HEK293 (cell line): ENCODE measurements around the gene IL5RA.

Experiments
- CTCF ChIA-PET: fragments of 350-600 bp; formaldehyde crosslinking; extraction: SDS; loops from one replicate; lab custom pipeline; 2021; ENCODE audit warnings: antibody characterized with exemption; lab: Yijun Ruan, JAX
- POLR2A ChIA-PET: fragments of 300-600 bp; formaldehyde crosslinking; extraction: SDS; loops from one replicate; lab custom pipeline; 2020; ENCODE audit warnings: antibody characterized with exemption, inconsistent platforms; lab: Yijun Ruan, JAX
- H3K27ac ChIP-seq: fragments of 200-500 bp; sonication (Bioruptor generic); 2 replicates; pipeline ENCODE4 v1.5.1; 2014; ENCODE audit warnings: low read depth, low read length, control low read depth, inconsistent platforms; ENCODE audit errors: extremely low read depth
- H3K36me3 ChIP-seq, 2 experiments: fragments of 200-500 bp in 1 of 2; sonication (Bioruptor generic) in 1 of 2; 1 replicate in 1 of 2; 2 replicates in 1 of 2; pipeline ENCODE4 v1.5.1; 2014 to 2017; ENCODE audit warnings: inconsistent platforms in 2 of 2, low read length in 2 of 2; ENCODE audit not compliant: control insufficient read depth in 2 of 2, insufficient read depth in 1 of 2
- H3K4me1 ChIP-seq: fragments of 200-500 bp; sonication (Bioruptor generic); 2 replicates; pipeline ENCODE4 v1.5.1; 2014; ENCODE audit warnings: mild to moderate bottlenecking, low read length, inconsistent platforms; ENCODE audit not compliant: control insufficient read depth, insufficient read depth
- H3K4me3 ChIP-seq: 2 replicates; pipeline ENCODE4 v1.5.1; 2011; ENCODE audit warnings: low read depth, mild to moderate bottlenecking, control low read depth, low read length, moderate library complexity
- H3K9me3 ChIP-seq: fragments of 200-500 bp; sonication (Bioruptor generic); 2 replicates; pipeline ENCODE4 v1.5.1; 2014; ENCODE audit warnings: low read depth, low read length, inconsistent platforms; ENCODE audit not compliant: control insufficient read depth, insufficient read depth
- GFI1B ChIP-seq: fragments of 450-650 bp; formaldehyde crosslinking; IDR thresholded peaks from 2 replicates; pipeline ENCODE4 v1.5.1; 2016; ENCODE audit warnings: missing biosample characterization, missing genetic modification characterization
- GLI4 ChIP-seq: fragments of 450-650 bp; formaldehyde crosslinking; IDR thresholded peaks from 2 replicates; pipeline ENCODE4 v1.5.1; 2016; ENCODE audit warnings: missing biosample characterization, missing genetic modification characterization
- GLIS1 ChIP-seq: fragments of 450-650 bp; formaldehyde crosslinking; IDR thresholded peaks from 2 replicates; pipeline ENCODE4 v1.5.1; 2016; ENCODE audit warnings: missing biosample characterization, missing genetic modification characterization
- GLIS2 ChIP-seq: fragments of 450-650 bp; formaldehyde crosslinking; IDR thresholded peaks from 2 replicates; pipeline ENCODE4 v1.5.1; 2016; ENCODE audit warnings: missing biosample characterization, missing genetic modification characterization
- YY2 ChIP-seq: fragments of 450-650 bp; formaldehyde crosslinking; IDR thresholded peaks from 2 replicates; pipeline ENCODE4 v1.5.1; 2016; ENCODE audit warnings: missing biosample characterization, missing genetic modification characterization
- ZBTB17 ChIP-seq: fragments of 450-650 bp; formaldehyde crosslinking; IDR thresholded peaks from 2 replicates; pipeline ENCODE4 v1.5.1; 2016; ENCODE audit warnings: missing biosample characterization, missing genetic modification characterization
- ZFP37 ChIP-seq: fragments of 450-650 bp; formaldehyde crosslinking; IDR thresholded peaks from 2 replicates; pipeline ENCODE4 v1.5.1; 2016; ENCODE audit warnings: missing biosample characterization, missing genetic modification characterization
- ZNF114 ChIP-seq: fragments of 450-650 bp; formaldehyde crosslinking; IDR thresholded peaks from 2 replicates; pipeline ENCODE4 v1.5.0; 2017; ENCODE audit warnings: missing biosample characterization, missing genetic modification characterization
- ZNF138 ChIP-seq: fragments of 450-650 bp; formaldehyde crosslinking; IDR thresholded peaks from 2 replicates; pipeline ENCODE4 v1.5.1; 2016; ENCODE audit warnings: missing biosample characterization, missing genetic modification characterization, borderline replicate concordance
- ZNF155 ChIP-seq: fragments of 450-650 bp; formaldehyde crosslinking; IDR thresholded peaks from 2 replicates; pipeline ENCODE4 v1.5.1; 2016; ENCODE audit warnings: missing biosample characterization, missing genetic modification characterization
- ZNF23 ChIP-seq: fragments of 450-650 bp; formaldehyde crosslinking; IDR thresholded peaks from 2 replicates; pipeline ENCODE4 v1.5.1; 2016; ENCODE audit warnings: missing biosample characterization, missing genetic modification characterization, borderline replicate concordance
- ZNF366 ChIP-seq: fragments of 450-650 bp; formaldehyde crosslinking; conservative IDR thresholded peaks from 2 replicates; pipeline ENCODE4 v1.5.1; 2016; ENCODE audit warnings: missing biosample characterization, missing genetic modification characterization
- ZNF37A ChIP-seq: fragments of 450-650 bp; IDR thresholded peaks from 2 replicates; pipeline ENCODE4 v1.5.1; 2018; ENCODE audit warnings: missing biosample characterization, missing genetic modification characterization
- ZNF433 ChIP-seq: fragments of 450-650 bp; formaldehyde crosslinking; IDR thresholded peaks from 2 replicates; pipeline ENCODE4 v1.5.1; 2016; ENCODE audit warnings: missing biosample characterization, missing genetic modification characterization, low read depth
- ZNF501 ChIP-seq: fragments of 450-650 bp; formaldehyde crosslinking; IDR thresholded peaks from 2 replicates; pipeline ENCODE4 v1.5.1; 2016; ENCODE audit warnings: missing biosample characterization, missing genetic modification characterization
- ZNF529 ChIP-seq: fragments of 450-650 bp; formaldehyde crosslinking; IDR thresholded peaks from 2 replicates; pipeline ENCODE4 v1.5.1; 2017; ENCODE audit warnings: missing genetic modification characterization, missing biosample characterization; ENCODE audit not compliant: insufficient replicate concordance
- ZNF596 ChIP-seq: fragments of 450-650 bp; IDR thresholded peaks from 2 replicates; pipeline ENCODE4 v1.5.0; 2018; ENCODE audit warnings: missing biosample characterization, mild to moderate bottlenecking, missing genetic modification characterization, moderate library complexity
- ZNF621 ChIP-seq: fragments of 450-650 bp; formaldehyde crosslinking; IDR thresholded peaks from 2 replicates; pipeline ENCODE4 v1.5.1; 2017; ENCODE audit warnings: missing biosample characterization, missing genetic modification characterization
- ZNF660 ChIP-seq: fragments of 450-650 bp; IDR thresholded peaks from 2 replicates; pipeline ENCODE4 v1.5.1; 2018; ENCODE audit warnings: missing biosample characterization, mild to moderate bottlenecking, missing genetic modification characterization
- ZNF768 ChIP-seq: fragments of 450-650 bp; formaldehyde crosslinking; IDR thresholded peaks from 2 replicates; pipeline ENCODE4 v1.5.1; 2018; ENCODE audit warnings: missing biosample characterization, mild to moderate bottlenecking, missing genetic modification characterization
- ZNF785 ChIP-seq: fragments of 450-650 bp; formaldehyde crosslinking; IDR thresholded peaks from 2 replicates; pipeline ENCODE4 v1.5.1; 2016; ENCODE audit warnings: missing biosample characterization, missing genetic modification characterization
- TF ChIP-seq, protein P1 (sequence below): fragments of 450-650 bp; formaldehyde crosslinking; IDR thresholded peaks from 2 replicates; pipeline ENCODE4 v1.5.1; 2016; ENCODE audit warnings: missing biosample characterization, missing genetic modification characterization
- TF ChIP-seq, protein P2 (sequence below): fragments of 450-650 bp; IDR thresholded peaks from 2 replicates; pipeline ENCODE4 v1.5.1; 2018; ENCODE audit warnings: missing biosample characterization, mild to moderate bottlenecking, missing genetic modification characterization
- TF ChIP-seq, protein P3 (sequence below): fragments of 450-650 bp; formaldehyde crosslinking; IDR thresholded peaks from 2 replicates; pipeline ENCODE4 v1.5.1; 2017; ENCODE audit warnings: missing biosample characterization, missing genetic modification characterization
- TF ChIP-seq, protein P4 (sequence below): IDR thresholded peaks from 2 replicates; pipeline ENCODE4 v1.6.1; 2011; ENCODE audit warnings: mild to moderate bottlenecking, low read depth, low read length, borderline replicate concordance

Gene IL5RA

DNA sequence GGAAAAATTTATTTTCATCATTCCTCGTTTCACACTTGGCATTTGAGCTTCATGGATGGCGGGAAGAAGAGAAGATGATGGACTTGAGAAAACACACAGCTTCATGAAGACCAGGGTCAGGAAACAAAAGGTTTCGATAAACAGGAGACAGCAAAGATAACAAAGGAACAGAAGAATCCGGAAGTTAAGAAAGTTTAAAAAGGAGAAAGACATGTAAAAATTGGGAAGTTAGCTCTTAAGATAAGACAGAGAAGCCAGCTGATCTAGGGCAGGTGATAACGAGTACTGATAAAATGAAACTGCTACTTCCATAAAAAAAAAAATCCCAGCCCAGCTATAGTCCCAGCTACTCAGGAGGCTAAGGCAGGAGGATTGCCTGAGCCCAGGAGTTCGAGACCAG lies 23.9 kb downstream of the IL5RA start:
- Histone ChIP-seq H3K4me3 (no peak overlapping the region), H3K4me1 (no peaks in the 10 kb centered on the region), H3K27ac (no peak overlapping the region), H3K36me3 (no peaks in the 10 kb centered on the region), H3K9me3 (no peaks in the 10 kb centered on the region)
- CTCF ChIA-PET: interaction anchor here (0.6 kb wide), 1 partner anchor 1813 kb away, joined by 3 read pairs; no protein-coding TSS in a partner anchor
- TF ChIP-seq, protein P1, sequence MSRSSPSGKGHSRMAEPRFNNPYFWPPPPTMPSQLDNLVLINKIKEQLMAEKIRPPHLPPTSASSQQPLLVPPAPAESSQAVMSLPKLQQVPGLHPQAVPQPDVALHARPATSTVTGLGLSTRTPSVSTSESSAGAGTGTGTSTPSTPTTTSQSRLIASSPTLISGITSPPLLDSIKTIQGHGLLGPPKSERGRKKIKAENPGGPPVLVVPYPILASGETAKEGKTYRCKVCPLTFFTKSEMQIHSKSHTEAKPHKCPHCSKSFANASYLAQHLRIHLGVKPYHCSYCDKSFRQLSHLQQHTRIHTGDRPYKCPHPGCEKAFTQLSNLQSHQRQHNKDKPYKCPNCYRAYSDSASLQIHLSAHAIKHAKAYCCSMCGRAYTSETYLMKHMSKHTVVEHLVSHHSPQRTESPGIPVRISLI (tag by site-specific recombination): no peak
- no peak for TF ChIP-seq GLIS1 (tag by site-specific recombination)
- TF ChIP-seq GLIS2 (tag by site-specific recombination): no peak
- TF ChIP-seq ZNF114: no peak
- TF ChIP-seq ZFP37 (tag by site-specific recombination): no peak
- TF ChIP-seq ZNF37A (tag by site-specific recombination): no peak
- TF ChIP-seq YY2 (tag by site-specific recombination): no peak
- TF ChIP-seq ZBTB17 (tag by site-specific recombination): no peak
- TF ChIP-seq ZNF155 (tag by site-specific recombination): no peak
- no peak for TF ChIP-seq ZNF366 (tag by site-specific recombination)
- TF ChIP-seq ZNF501 (tag by site-specific recombination): no peak
- no peak for TF ChIP-seq ZNF433 (tag by site-specific recombination)
- TF ChIP-seq, protein P2, sequence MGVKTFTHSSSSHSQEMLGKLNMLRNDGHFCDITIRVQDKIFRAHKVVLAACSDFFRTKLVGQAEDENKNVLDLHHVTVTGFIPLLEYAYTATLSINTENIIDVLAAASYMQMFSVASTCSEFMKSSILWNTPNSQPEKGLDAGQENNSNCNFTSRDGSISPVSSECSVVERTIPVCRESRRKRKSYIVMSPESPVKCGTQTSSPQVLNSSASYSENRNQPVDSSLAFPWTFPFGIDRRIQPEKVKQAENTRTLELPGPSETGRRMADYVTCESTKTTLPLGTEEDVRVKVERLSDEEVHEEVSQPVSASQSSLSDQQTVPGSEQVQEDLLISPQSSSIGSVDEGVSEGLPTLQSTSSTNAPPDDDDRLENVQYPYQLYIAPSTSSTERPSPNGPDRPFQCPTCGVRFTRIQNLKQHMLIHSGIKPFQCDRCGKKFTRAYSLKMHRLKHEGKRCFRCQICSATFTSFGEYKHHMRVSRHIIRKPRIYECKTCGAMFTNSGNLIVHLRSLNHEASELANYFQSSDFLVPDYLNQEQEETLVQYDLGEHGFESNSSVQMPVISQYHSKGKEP: no peak
- no peak for TF ChIP-seq ZNF768
- no peak for TF ChIP-seq GLI4
- POLR2A ChIA-PET: no interaction called here

DNA sequence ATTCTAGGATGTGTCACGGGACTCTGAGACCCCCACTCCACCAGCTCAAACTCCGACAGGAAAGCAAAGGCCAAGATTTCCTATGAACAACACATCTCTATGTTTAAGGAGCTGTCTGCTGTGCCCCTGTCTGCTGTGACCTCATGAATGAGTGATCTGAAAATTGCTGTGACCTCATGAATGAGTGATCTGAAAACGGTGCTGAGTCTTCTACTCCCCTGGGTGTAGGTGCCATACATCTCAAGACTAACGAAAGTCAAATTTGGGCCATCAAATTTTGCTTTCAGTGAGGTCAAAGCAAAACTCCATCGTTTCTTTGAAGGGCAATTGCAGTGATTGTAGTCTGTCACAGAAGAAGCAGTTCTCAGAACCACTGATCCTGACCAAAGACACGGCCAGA lies 24.4 kb downstream of the IL5RA start:
- H3K4me3 ChIP-seq: no peak overlapping the region
- POLR2A ChIA-PET: no interaction called here
- no peaks in the 10 kb centered on the region for H3K36me3 ChIP-seq
- H3K9me3 ChIP-seq: no peaks in the 10 kb centered on the region
- no peak overlapping the region for H3K27ac ChIP-seq
- TF ChIP-seq ZNF621 (tag by site-specific recombination): no peak
- TF ChIP-seq ZNF529 (tag by site-specific recombination): no peak
- no peak for TF ChIP-seq ZNF596 (tag by site-specific recombination)
- no peak for TF ChIP-seq ZNF785 (tag by site-specific recombination)
- TF ChIP-seq, protein P3, sequence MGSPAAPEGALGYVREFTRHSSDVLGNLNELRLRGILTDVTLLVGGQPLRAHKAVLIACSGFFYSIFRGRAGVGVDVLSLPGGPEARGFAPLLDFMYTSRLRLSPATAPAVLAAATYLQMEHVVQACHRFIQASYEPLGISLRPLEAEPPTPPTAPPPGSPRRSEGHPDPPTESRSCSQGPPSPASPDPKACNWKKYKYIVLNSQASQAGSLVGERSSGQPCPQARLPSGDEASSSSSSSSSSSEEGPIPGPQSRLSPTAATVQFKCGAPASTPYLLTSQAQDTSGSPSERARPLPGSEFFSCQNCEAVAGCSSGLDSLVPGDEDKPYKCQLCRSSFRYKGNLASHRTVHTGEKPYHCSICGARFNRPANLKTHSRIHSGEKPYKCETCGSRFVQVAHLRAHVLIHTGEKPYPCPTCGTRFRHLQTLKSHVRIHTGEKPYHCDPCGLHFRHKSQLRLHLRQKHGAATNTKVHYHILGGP (tag by site-specific recombination): no peak
- no peak for TF ChIP-seq GFI1B
- TF ChIP-seq, protein P4, sequence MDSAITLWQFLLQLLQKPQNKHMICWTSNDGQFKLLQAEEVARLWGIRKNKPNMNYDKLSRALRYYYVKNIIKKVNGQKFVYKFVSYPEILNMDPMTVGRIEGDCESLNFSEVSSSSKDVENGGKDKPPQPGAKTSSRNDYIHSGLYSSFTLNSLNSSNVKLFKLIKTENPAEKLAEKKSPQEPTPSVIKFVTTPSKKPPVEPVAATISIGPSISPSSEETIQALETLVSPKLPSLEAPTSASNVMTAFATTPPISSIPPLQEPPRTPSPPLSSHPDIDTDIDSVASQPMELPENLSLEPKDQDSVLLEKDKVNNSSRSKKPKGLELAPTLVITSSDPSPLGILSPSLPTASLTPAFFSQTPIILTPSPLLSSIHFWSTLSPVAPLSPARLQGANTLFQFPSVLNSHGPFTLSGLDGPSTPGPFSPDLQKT: no peak
- no peak for TF ChIP-seq ZNF138 (tag by site-specific recombination)
- TF ChIP-seq ZNF660: no peak
- TF ChIP-seq ZNF23: no peak
- CTCF ChIA-PET: no interaction called here
- no peaks in the 10 kb centered on the region for H3K4me1 ChIP-seq
